Vagina (tissue), 2 donors: ENCODE measurements around the gene PXDN.

Experiments used
- POLR2A ChIP-seq, 2 donors: fragments of 450-650 bp; IDR thresholded peaks; one replicate each; pipeline ENCODE4 v1.6.1; 2017; ENCODE audit warnings: antibody characterized with exemption in 2 of 2, mild to moderate bottlenecking in 2 of 2, moderate library complexity in 2 of 2
- POLR2AphosphoS5 ChIP-seq, 2 donors: sonication (generic); formaldehyde crosslinking; IDR thresholded peaks; one replicate each; pipeline ENCODE4 v1.9.0; 2017; ENCODE audit warnings: antibody characterized with exemption in 2 of 2, mild to moderate bottlenecking in 2 of 2, low read depth in 1 of 2; ENCODE audit not compliant: insufficient read depth in 1 of 2
- TF ChIP-seq, protein P1 (sequence below), 3 experiments: fragments of 450-650 bp in 2 of 3; fragments of 200-600 bp in 1 of 3; sonication (generic) in 1 of 3; IDR thresholded peaks; one replicate each; pipeline ENCODE4 v1.5.1; 2017 to 2019; ENCODE audit warnings: antibody characterized with exemption in 3 of 3, mild to moderate bottlenecking in 2 of 3, moderate library complexity in 2 of 3

DNA sequence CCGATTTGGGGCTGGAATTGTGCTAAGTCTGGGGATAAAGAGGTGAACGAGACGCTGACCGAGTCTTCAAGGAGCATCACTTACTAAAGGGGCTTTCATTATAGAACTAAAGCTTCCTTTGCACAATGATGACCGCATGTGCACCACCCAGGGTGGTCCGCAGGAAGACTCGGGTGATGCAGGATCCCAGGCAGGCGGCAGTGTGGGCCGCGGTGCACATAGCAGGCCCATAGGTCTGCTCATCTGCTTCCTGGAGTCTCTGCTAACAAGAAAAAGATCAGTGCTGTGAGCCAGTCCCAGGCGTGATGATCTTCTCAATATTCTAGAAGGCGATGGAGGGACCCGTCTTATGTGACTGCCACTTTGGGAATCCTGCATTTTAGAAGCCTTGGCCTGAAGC, 122.8 kb downstream of the PXDN start:
- TF ChIP-seq POLR2AphosphoS5 (IDR thresholded peaks at IDR 0.05; ENCODE audit: insufficient read depth in 1 of 2, low read depth in 1 of 2) (no peak), POLR2A (IDR thresholded peaks at IDR 0.05) (no peak)
- TF ChIP-seq, protein P1, sequence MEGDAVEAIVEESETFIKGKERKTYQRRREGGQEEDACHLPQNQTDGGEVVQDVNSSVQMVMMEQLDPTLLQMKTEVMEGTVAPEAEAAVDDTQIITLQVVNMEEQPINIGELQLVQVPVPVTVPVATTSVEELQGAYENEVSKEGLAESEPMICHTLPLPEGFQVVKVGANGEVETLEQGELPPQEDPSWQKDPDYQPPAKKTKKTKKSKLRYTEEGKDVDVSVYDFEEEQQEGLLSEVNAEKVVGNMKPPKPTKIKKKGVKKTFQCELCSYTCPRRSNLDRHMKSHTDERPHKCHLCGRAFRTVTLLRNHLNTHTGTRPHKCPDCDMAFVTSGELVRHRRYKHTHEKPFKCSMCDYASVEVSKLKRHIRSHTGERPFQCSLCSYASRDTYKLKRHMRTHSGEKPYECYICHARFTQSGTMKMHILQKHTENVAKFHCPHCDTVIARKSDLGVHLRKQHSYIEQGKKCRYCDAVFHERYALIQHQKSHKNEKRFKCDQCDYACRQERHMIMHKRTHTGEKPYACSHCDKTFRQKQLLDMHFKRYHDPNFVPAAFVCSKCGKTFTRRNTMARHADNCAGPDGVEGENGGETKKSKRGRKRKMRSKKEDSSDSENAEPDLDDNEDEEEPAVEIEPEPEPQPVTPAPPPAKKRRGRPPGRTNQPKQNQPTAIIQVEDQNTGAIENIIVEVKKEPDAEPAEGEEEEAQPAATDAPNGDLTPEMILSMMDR (IDR thresholded peaks at IDR 0.05), result no peak
